HEK293 (cell line): Measurements from ENCODE around the gene KCTD15.

Source experiments
- CTCF ChIA-PET: fragments of 350-600 bp; formaldehyde crosslinking; extraction: SDS; loops from one replicate; lab custom pipeline; 2021; ENCODE audit warnings: antibody characterized with exemption; lab: Yijun Ruan, JAX
- POLR2A ChIA-PET: fragments of 300-600 bp; formaldehyde crosslinking; extraction: SDS; loops from one replicate; lab custom pipeline; 2020; ENCODE audit warnings: antibody characterized with exemption, inconsistent platforms; lab: Yijun Ruan, JAX
- H3K27ac ChIP-seq: fragments of 200-500 bp; sonication (Bioruptor generic); 2 replicates; pipeline ENCODE4 v1.5.1; 2014; ENCODE audit warnings: low read depth, low read length, control low read depth, inconsistent platforms; ENCODE audit errors: extremely low read depth
- H3K36me3 ChIP-seq, 2 experiments: fragments of 200-500 bp in 1 of 2; sonication (Bioruptor generic) in 1 of 2; 1 replicate in 1 of 2; 2 replicates in 1 of 2; pipeline ENCODE4 v1.5.1; 2014 to 2017; ENCODE audit warnings: inconsistent platforms in 2 of 2, low read length in 2 of 2; ENCODE audit not compliant: control insufficient read depth in 2 of 2, insufficient read depth in 1 of 2
- H3K4me1 ChIP-seq: fragments of 200-500 bp; sonication (Bioruptor generic); 2 replicates; pipeline ENCODE4 v1.5.1; 2014; ENCODE audit warnings: mild to moderate bottlenecking, low read length, inconsistent platforms; ENCODE audit not compliant: control insufficient read depth, insufficient read depth
- H3K4me3 ChIP-seq: 2 replicates; pipeline ENCODE4 v1.5.1; 2011; ENCODE audit warnings: low read depth, mild to moderate bottlenecking, control low read depth, low read length, moderate library complexity
- H3K9me3 ChIP-seq: fragments of 200-500 bp; sonication (Bioruptor generic); 2 replicates; pipeline ENCODE4 v1.5.1; 2014; ENCODE audit warnings: low read depth, low read length, inconsistent platforms; ENCODE audit not compliant: control insufficient read depth, insufficient read depth
- GLIS2 ChIP-seq: fragments of 450-650 bp; formaldehyde crosslinking; IDR thresholded peaks from 2 replicates; pipeline ENCODE4 v1.5.1; 2016; ENCODE audit warnings: missing biosample characterization, missing genetic modification characterization
- KLF10 ChIP-seq: fragments of 450-650 bp; IDR thresholded peaks from 2 replicates; pipeline ENCODE4 v1.5.1; 2018; ENCODE audit warnings: missing biosample characterization, mild to moderate bottlenecking, missing genetic modification characterization
- MYNN ChIP-seq: fragments of 450-650 bp; formaldehyde crosslinking; IDR thresholded peaks from 2 replicates; pipeline ENCODE4 v1.5.1; 2016; ENCODE audit warnings: missing biosample characterization, missing genetic modification characterization, borderline replicate concordance
- RBAK ChIP-seq: fragments of 450-650 bp; formaldehyde crosslinking; IDR thresholded peaks from 2 replicates; pipeline ENCODE4 v1.5.1; 2016; ENCODE audit warnings: missing biosample characterization, missing genetic modification characterization
- SCRT1 ChIP-seq: fragments of 450-650 bp; formaldehyde crosslinking; IDR thresholded peaks from 2 replicates; pipeline ENCODE4 v1.5.1; 2016; ENCODE audit warnings: missing biosample characterization, missing genetic modification characterization, borderline replicate concordance
- SCRT2 ChIP-seq: fragments of 450-650 bp; formaldehyde crosslinking; IDR thresholded peaks from 2 replicates; pipeline ENCODE4 v1.5.1; 2016; ENCODE audit warnings: missing biosample characterization, missing genetic modification characterization
- SP7 ChIP-seq: fragments of 450-650 bp; formaldehyde crosslinking; IDR thresholded peaks from 2 replicates; pipeline ENCODE4 v1.5.1; 2016; ENCODE audit warnings: missing biosample characterization, missing genetic modification characterization
- TRIM28 ChIP-seq: IDR thresholded peaks from 2 replicates; pipeline ENCODE4 v1.6.1; 2011; ENCODE audit warnings: low read length, control low read depth, borderline replicate concordance
- ZFP69B ChIP-seq: fragments of 450-650 bp; formaldehyde crosslinking; IDR thresholded peaks from 2 replicates; pipeline ENCODE4 v1.5.1; 2016; ENCODE audit warnings: missing biosample characterization, missing genetic modification characterization
- ZNF121 ChIP-seq: fragments of 450-650 bp; formaldehyde crosslinking; IDR thresholded peaks from 2 replicates; pipeline ENCODE4 v1.5.1; 2016; ENCODE audit warnings: missing biosample characterization, missing genetic modification characterization
- ZNF394 ChIP-seq: fragments of 450-650 bp; formaldehyde crosslinking; IDR thresholded peaks from 2 replicates; pipeline ENCODE4 v1.5.1; 2016; ENCODE audit warnings: missing biosample characterization, missing genetic modification characterization, mild to moderate bottlenecking, moderate library complexity, borderline replicate concordance
- ZNF449 ChIP-seq: fragments of 450-650 bp; formaldehyde crosslinking; IDR thresholded peaks from 2 replicates; pipeline ENCODE4 v1.5.1; 2017; ENCODE audit warnings: missing biosample characterization, mild to moderate bottlenecking, missing genetic modification characterization, moderate library complexity
- ZNF513 ChIP-seq: fragments of 450-650 bp; IDR thresholded peaks from 2 replicates; pipeline ENCODE4 v1.5.1; 2018; ENCODE audit warnings: missing biosample characterization, missing genetic modification characterization
- ZNF658 ChIP-seq: fragments of 450-650 bp; formaldehyde crosslinking; IDR thresholded peaks from 2 replicates; pipeline ENCODE4; 2016; ENCODE audit warnings: missing biosample characterization, missing genetic modification characterization
- ZNF704 ChIP-seq: fragments of 450-650 bp; formaldehyde crosslinking; IDR thresholded peaks from 2 replicates; pipeline ENCODE4 v1.5.1; 2016; ENCODE audit warnings: missing biosample characterization, missing genetic modification characterization
- ZSCAN30 ChIP-seq: fragments of 450-650 bp; IDR thresholded peaks from 2 replicates; pipeline ENCODE4 v1.5.1; 2018; ENCODE audit warnings: missing biosample characterization, mild to moderate bottlenecking, missing genetic modification characterization, moderate library complexity
- TF ChIP-seq, protein P1 (sequence below): sonication (generic); formaldehyde crosslinking; IDR thresholded peaks from 2 replicates; pipeline ENCODE4 v1.8.1; 2022; ENCODE audit warnings: mild to moderate bottlenecking, moderate library complexity, missing genetic modification reagents
- TF ChIP-seq, protein P2 (sequence below): fragments of 450-650 bp; formaldehyde crosslinking; IDR thresholded peaks from 2 replicates; pipeline ENCODE4 v1.5.1; 2016; ENCODE audit warnings: missing biosample characterization, missing genetic modification characterization

The KCTD15 gene

GRCh38 chr19:33758541-33759013 is 38.1 kb upstream of the KCTD15 start:
- POLR2A ChIA-PET, result interaction anchor here (0.8 kb wide), 1 partner anchor 11 kb away, joined by 3 read pairs; no protein-coding TSS in a partner anchor
- no peak for TF ChIP-seq MYNN
- TF ChIP-seq ZNF394 (tag by site-specific recombination), result no peak
- TF ChIP-seq TRIM28, result no peak
- TF ChIP-seq, all 188 proteins: peak for 0
- H3K4me3 ChIP-seq, result no peak overlapping the region
- no peaks in the 10 kb centered on the region for H3K36me3 ChIP-seq
- CTCF ChIA-PET, result interaction anchor here (1.6 to 2.2 kb wide), 4 partner anchors 12 to 574 kb away, joined by 4 to 17 read pairs (median 6); no protein-coding TSS in a partner anchor
- H3K4me1 ChIP-seq, result 0 out of 2 replicates have a peak, but pooled peaks cover 2% of the 10 kb centered on the region
- H3K27ac ChIP-seq, result no peak overlapping the region
- no peaks in the 10 kb centered on the region for H3K9me3 ChIP-seq

- CTCF ChIA-PET, result interaction anchor here (0.7 to 3.8 kb wide), 6 partner anchors 12 to 575 kb away, joined by 3 to 19 read pairs (median 6); no protein-coding TSS in a partner anchor
- Histone ChIP-seq H3K9me3 (no peaks in the 10 kb centered on the region), H3K4me3 (no peak overlapping the region), H3K36me3 (no peaks in the 10 kb centered on the region), H3K27ac (no peak overlapping the region), H3K4me1 (0 out of 2 replicates have a peak, but pooled peaks cover 2% of the 10 kb centered on the region)
- TF ChIP-seq ZSCAN30 (no peak), SCRT2 (peak; percentile 76), GLIS2 (tag by site-specific recombination) (0 out of 2 replicates have a peak, but pooled peaks have one; percentile 1), ZNF704 (tag by site-specific recombination) (no peak), RBAK (tag by site-specific recombination) (no peak), ZFP69B (tag by site-specific recombination) (no peak), TRIM28 (no peak), SCRT1 (tag by site-specific recombination) (0 out of 2 replicates have a peak, but pooled peaks have one; percentile 47)
- TF ChIP-seq, protein P1, sequence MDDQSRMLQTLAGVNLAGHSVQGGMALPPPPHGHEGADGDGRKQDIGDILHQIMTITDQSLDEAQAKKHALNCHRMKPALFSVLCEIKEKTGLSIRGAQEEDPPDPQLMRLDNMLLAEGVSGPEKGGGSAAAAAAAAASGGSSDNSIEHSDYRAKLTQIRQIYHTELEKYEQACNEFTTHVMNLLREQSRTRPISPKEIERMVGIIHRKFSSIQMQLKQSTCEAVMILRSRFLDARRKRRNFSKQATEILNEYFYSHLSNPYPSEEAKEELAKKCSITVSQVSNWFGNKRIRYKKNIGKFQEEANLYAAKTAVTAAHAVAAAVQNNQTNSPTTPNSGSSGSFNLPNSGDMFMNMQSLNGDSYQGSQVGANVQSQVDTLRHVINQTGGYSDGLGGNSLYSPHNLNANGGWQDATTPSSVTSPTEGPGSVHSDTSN, result no peak
- POLR2A ChIA-PET, result no interaction called here
Observed at GRCh38 chr19:33759356-33759755, 37.3 kb upstream of the KCTD15 start.

GRCh38 chr19:33763633-33764371 is 32.9 kb upstream of the KCTD15 start:
- Histone ChIP-seq H3K36me3 (no peaks in the 10 kb centered on the region), H3K4me1 (no peaks in the 10 kb centered on the region), H3K9me3 (no peaks in the 10 kb centered on the region), H3K27ac (no peak overlapping the region), H3K4me3 (no peak overlapping the region)
- TF ChIP-seq ZNF121 (tag by site-specific recombination) (no peak), SP7 (tag by site-specific recombination) (no peak), KLF10 (tag by site-specific recombination) (no peak), ZNF658 (tag by site-specific recombination) (no peak), ZNF513 (tag by site-specific recombination) (no peak), ZNF449 (no peak)
- TF ChIP-seq, protein P2, sequence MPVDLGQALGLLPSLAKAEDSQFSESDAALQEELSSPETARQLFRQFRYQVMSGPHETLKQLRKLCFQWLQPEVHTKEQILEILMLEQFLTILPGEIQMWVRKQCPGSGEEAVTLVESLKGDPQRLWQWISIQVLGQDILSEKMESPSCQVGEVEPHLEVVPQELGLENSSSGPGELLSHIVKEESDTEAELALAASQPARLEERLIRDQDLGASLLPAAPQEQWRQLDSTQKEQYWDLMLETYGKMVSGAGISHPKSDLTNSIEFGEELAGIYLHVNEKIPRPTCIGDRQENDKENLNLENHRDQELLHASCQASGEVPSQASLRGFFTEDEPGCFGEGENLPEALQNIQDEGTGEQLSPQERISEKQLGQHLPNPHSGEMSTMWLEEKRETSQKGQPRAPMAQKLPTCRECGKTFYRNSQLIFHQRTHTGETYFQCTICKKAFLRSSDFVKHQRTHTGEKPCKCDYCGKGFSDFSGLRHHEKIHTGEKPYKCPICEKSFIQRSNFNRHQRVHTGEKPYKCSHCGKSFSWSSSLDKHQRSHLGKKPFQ (tag by site-specific recombination), result no peak
- CTCF ChIA-PET, result interaction anchor here (0.5 to 2.6 kb wide), 8 partner anchors 14 to 528 kb away, joined by 3 to 12 read pairs (median 4); no protein-coding TSS in a partner anchor
- POLR2A ChIA-PET, result no interaction called here
